ENCODE data around the gene LPAR1.

LPAR1 gene

GRCh38 chr9:111034170-111034897 is 3.9 kb downstream of the LPAR1 start:
- Mint-ChIP-seq H3K36me3 (peaks cover 0 to 1% of the 10 kb centered on the region in 2 donors), H3K9me3 (no peaks in the 10 kb centered on the region), H3K27ac (no peak overlapping the region), H3K27me3 (peaks cover 46 to 58% of the 10 kb centered on the region in 2 donors), H3K4me3 (no peak overlapping the region), H3K4me1 (peaks cover 17 to 22% of the 10 kb centered on the region in 2 donors)
- DNase-seq, result no peak
- no peak for ATAC-seq (replicated peaks)

- H3K36me3 Mint-ChIP-seq, result no peaks in the 10 kb centered on the region
- peaks cover 22 to 33% of the 10 kb centered on the region in 2 donors for H3K27me3 Mint-ChIP-seq
- ATAC-seq (replicated peaks), result no peak
- no peak overlapping the region for H3K27ac Mint-ChIP-seq
- H3K4me3 Mint-ChIP-seq, result no peak overlapping the region
- DNase-seq, result no peak
- no peaks in the 10 kb centered on the region for H3K4me1 Mint-ChIP-seq
- H3K9me3 Mint-ChIP-seq, result no peaks in the 10 kb centered on the region
Observed at GRCh38 chr9:111030492-111030891, 7.8 kb downstream of the LPAR1 start.

GRCh38 chr9:111029260-111029659 is 9.0 kb downstream of the LPAR1 start:
- no peak for ATAC-seq (replicated peaks)
- H3K27me3 Mint-ChIP-seq, result peaks cover 11 to 21% of the 10 kb centered on the region in 2 donors

GRCh38 chr9:111027798-111028197 is 10.5 kb downstream of the LPAR1 start:
- ATAC-seq (replicated peaks) (no peak), DNase-seq (no peak)
- Mint-ChIP-seq H3K36me3 (no peaks in the 10 kb centered on the region), H3K9me3 (peaks cover 5 to 6% of the 10 kb centered on the region in 2 donors), H3K4me1 (peaks cover 4 to 6% of the 10 kb centered on the region in 2 donors), H3K27ac (no peak overlapping the region), H3K4me3 (no peak overlapping the region), H3K27me3 (peaks cover 11 to 13% of the 10 kb centered on the region in 2 donors)

More at GRCh38 chr9:111029260-111029659, 9.0 kb downstream of the LPAR1 start:
- no peak overlapping the region for H3K27ac Mint-ChIP-seq
- no peaks in the 10 kb centered on the region for H3K36me3 Mint-ChIP-seq
- no peak overlapping the region for H3K4me3 Mint-ChIP-seq
- no peaks in the 10 kb centered on the region for H3K4me1 Mint-ChIP-seq
- H3K9me3 Mint-ChIP-seq, result no peaks in the 10 kb centered on the region
- DNase-seq, result no peak

GRCh38 chr9:111023128-111023527 is 15.1 kb downstream of the LPAR1 start:
- H3K4me1 Mint-ChIP-seq, result peaks cover 4 to 6% of the 10 kb centered on the region in 2 donors
- peaks cover 5 to 6% of the 10 kb centered on the region in 2 donors for H3K9me3 Mint-ChIP-seq
- ATAC-seq (replicated peaks) (no peak), DNase-seq (no peak)
- no peak overlapping the region for H3K4me3 Mint-ChIP-seq
- H3K27me3 Mint-ChIP-seq, result no peaks in the 10 kb centered on the region
- no peaks in the 10 kb centered on the region for H3K36me3 Mint-ChIP-seq
- H3K27ac Mint-ChIP-seq, result no peak overlapping the region

- H3K4me3 Mint-ChIP-seq, result no peak overlapping the region
- DNase-seq, result no peak
- no peak overlapping the region for H3K27ac Mint-ChIP-seq
- peaks cover 5 to 6% of the 10 kb centered on the region in 2 donors for H3K9me3 Mint-ChIP-seq
- peaks cover 9 to 13% of the 10 kb centered on the region in 2 donors for H3K4me1 Mint-ChIP-seq
- H3K27me3 Mint-ChIP-seq, result no peaks in the 10 kb centered on the region
- no peaks in the 10 kb centered on the region for H3K36me3 Mint-ChIP-seq
- ATAC-seq (replicated peaks), result no peak
Observed at GRCh38 chr9:111020594-111020993, 17.7 kb downstream of the LPAR1 start.

GRCh38 chr9:111016426-111017045 is 21.7 kb downstream of the LPAR1 start:
- Mint-ChIP-seq H3K4me1 (peaks cover 4 to 7% of the 10 kb centered on the region in 2 donors), H3K27ac (no peak overlapping the region), H3K4me3 (no peak overlapping the region), H3K9me3 (no peaks in the 10 kb centered on the region), H3K36me3 (no peaks in the 10 kb centered on the region), H3K27me3 (peaks cover 3 to 11% of the 10 kb centered on the region in 2 donors)
- ATAC-seq (replicated peaks) (no peak), DNase-seq (no peak)

- Mint-ChIP-seq H3K9me3 (no peaks in the 10 kb centered on the region), H3K4me3 (no peak overlapping the region), H3K4me1 (peaks cover 4 to 7% of the 10 kb centered on the region in 2 donors), H3K36me3 (no peaks in the 10 kb centered on the region), H3K27ac (no peak overlapping the region), H3K27me3 (peaks cover 3 to 11% of the 10 kb centered on the region in 2 donors)
- DNase-seq (no peak), ATAC-seq (replicated peaks) (no peak)
Observed at GRCh38 chr9:111016016-111016415, 22.3 kb downstream of the LPAR1 start.

GRCh38 chr9:111013707-111014106 is 24.6 kb downstream of the LPAR1 start:
- Mint-ChIP-seq H3K4me3 (no peak overlapping the region), H3K36me3 (no peaks in the 10 kb centered on the region), H3K9me3 (no peaks in the 10 kb centered on the region), H3K27ac (no peak overlapping the region), H3K27me3 (peaks cover 3 to 11% of the 10 kb centered on the region in 2 donors), H3K4me1 (peaks cover 4 to 7% of the 10 kb centered on the region in 2 donors)
- DNase-seq (no peak), ATAC-seq (replicated peaks) (no peak)

- Mint-ChIP-seq H3K9me3 (no peaks in the 10 kb centered on the region), H3K4me3 (no peak overlapping the region), H3K27ac (no peak overlapping the region), H3K27me3 (peaks cover 3 to 12% of the 10 kb centered on the region in 2 donors), H3K36me3 (no peaks in the 10 kb centered on the region), H3K4me1 (peaks cover 4 to 7% of the 10 kb centered on the region in 2 donors)
- ATAC-seq (replicated peaks) (no peak), DNase-seq (no peak)
Observed at GRCh38 chr9:111013250-111013649, 25.0 kb downstream of the LPAR1 start.

GRCh38 chr9:111008158-111009075 is 29.9 kb downstream of the LPAR1 start:
- H3K4me3 Mint-ChIP-seq, result no peak overlapping the region
- ATAC-seq (replicated peaks), result no peak
- no peak overlapping the region for H3K27ac Mint-ChIP-seq
- peaks cover 3 to 16% of the 10 kb centered on the region in 2 donors for H3K27me3 Mint-ChIP-seq
- no peaks in the 10 kb centered on the region for H3K4me1 Mint-ChIP-seq
- peaks cover 0 to 4% of the 10 kb centered on the region in 2 donors for H3K9me3 Mint-ChIP-seq
- no peak for DNase-seq
- H3K36me3 Mint-ChIP-seq, result no peaks in the 10 kb centered on the region

- H3K27ac Mint-ChIP-seq, result no peak overlapping the region
Observed at GRCh38 chr9:111005746-111006470, 32.4 kb downstream of the LPAR1 start.

GRCh38 chr9:111004936-111005335 is 33.3 kb downstream of the LPAR1 start:
- DNase-seq (no peak), ATAC-seq (replicated peaks) (no peak)
- Mint-ChIP-seq H3K36me3 (no peaks in the 10 kb centered on the region), H3K27ac (no peak overlapping the region), H3K4me3 (no peak overlapping the region), H3K4me1 (peaks cover 0 to 8% of the 10 kb centered on the region in 2 donors), H3K9me3 (peaks cover 0 to 4% of the 10 kb centered on the region in 2 donors), H3K27me3 (peaks cover 0 to 5% of the 10 kb centered on the region in 2 donors)

More at GRCh38 chr9:111005746-111006470, 32.4 kb downstream of the LPAR1 start:
- no peak for ATAC-seq (replicated peaks)
- no peak for DNase-seq
- Mint-ChIP-seq H3K4me3 (no peak overlapping the region), H3K9me3 (peaks cover 0 to 4% of the 10 kb centered on the region in 2 donors), H3K36me3 (no peaks in the 10 kb centered on the region), H3K4me1 (peaks cover 0 to 7% of the 10 kb centered on the region in 2 donors), H3K27me3 (peaks cover 0 to 5% of the 10 kb centered on the region in 2 donors)

Measured in stimulated activated naive B cell treated with anti-CD40 and anti-IgM and Interleukin-4, amounts not matched to agents 10 μg/mL and 1 μg/mL and 100 μg/mL, for 72 hours (primary cell).